ENCODE data around the gene TMEM184B. TPM values are rescaled to one million over a fixed set of nuclear protein-coding genes. Genes with fewer than 3 reads are reported as not detected.

The TMEM184B gene
- total RNA-seq (2022; extraction: Qiagen RNA extraction; ENCODE audit: low read depth), result 38.5 to 48.2 TPM (median 45.7 TPM) in 5 replicates

GRCh38 chr22:38272373-38273134 is at the start of gene TMEM184B:
TSS of gene TMEM184B (minus strand) at chr22:38273010. CDS start at chr22:38247961, 25,049 bp downstream.

GRCh38 chr22:38317122-38317994 is 44.5 kb upstream of the TMEM184B start, which contains the start of gene CSNK1E:
TSS of gene CSNK1E (minus strand) at chr22:38317433. CDS start at chr22:38314157, 3,276 bp downstream.

GRCh38 chr22:38201711-38202436 is 70.9 kb downstream of the TMEM184B start, which contains the start of gene MAFF:
TSS of gene MAFF (plus strand) at chr22:38201994. CDS start at chr22:38213854, 11,860 bp downstream.

GRCh38 chr22:38181453-38182200 is 91.2 kb downstream of the TMEM184B start, which contains the start of gene PLA2G6:
TSS of gene PLA2G6 (minus strand) at chr22:38181830. CDS start at chr22:38169426, 12,404 bp downstream.

Other genes starting within 250 kb of the TMEM184B start
- 9.0 to 13.8 TPM (median 10.5 TPM) in 5 replicates for gene PICK1, start 215.6 kb downstream of the TMEM184B start, total RNA-seq (2022; extraction: Qiagen RNA extraction; ENCODE audit: low read depth)
- gene SLC16A8, start 188.8 kb downstream of the TMEM184B start, total RNA-seq (2022; extraction: Qiagen RNA extraction; ENCODE audit: low read depth), result not detected in 5 replicates
- gene BAIAP2L2, start 162.3 kb downstream of the TMEM184B start, total RNA-seq (2022; extraction: Qiagen RNA extraction; ENCODE audit: low read depth), result 2.9 to 4.9 TPM (median 4.4 TPM) in 5 replicates
- 2.3 to 5.1 TPM (median 4.4 TPM) in 5 replicates for gene PLA2G6, start 91.2 kb downstream of the TMEM184B start, total RNA-seq (2022; extraction: Qiagen RNA extraction; ENCODE audit: low read depth)
- gene MAFF, start 71.0 kb downstream of the TMEM184B start, total RNA-seq (2022; extraction: Qiagen RNA extraction; ENCODE audit: low read depth), result 12.4 to 17.0 TPM (median 13.4 TPM) in 5 replicates
- gene CSNK1E, start 44.4 kb upstream of the TMEM184B start, total RNA-seq (2022; extraction: Qiagen RNA extraction; ENCODE audit: low read depth), result 87.8 to 108 TPM (median 96.4 TPM) in 5 replicates
- 0.07 to 0.20 TPM (median 0.11 TPM) in 5 replicates for gene KCNJ4, start 182.2 kb upstream of the TMEM184B start, total RNA-seq (2022; extraction: Qiagen RNA extraction; ENCODE audit: low read depth)
- 17.4 to 21.6 TPM (median 19.7 TPM) in 5 replicates for gene KDELR3, start 195.1 kb upstream of the TMEM184B start, total RNA-seq (2022; extraction: Qiagen RNA extraction; ENCODE audit: low read depth)
- 91.2 to 104 TPM (median 91.2 TPM) in 5 replicates for gene DDX17, start 233.3 kb upstream of the TMEM184B start, total RNA-seq (2022; extraction: Qiagen RNA extraction; ENCODE audit: low read depth)

Measured in A549 treated with CpdA at 1 μM for 4 hours (cell line).